GM18868 (cell line): ENCODE measurements around the gene TMPRSS2.

Experiments used
- ATAC-seq: cut with Tn5 transposase; IDR thresholded peaks from one replicate; pipeline ENCODE4 v1.9.1; 2021; ENCODE audit warnings: mild to moderate bottlenecking, moderate library complexity; ENCODE audit not compliant: unreplicated experiment

TMPRSS2 gene

DNA sequence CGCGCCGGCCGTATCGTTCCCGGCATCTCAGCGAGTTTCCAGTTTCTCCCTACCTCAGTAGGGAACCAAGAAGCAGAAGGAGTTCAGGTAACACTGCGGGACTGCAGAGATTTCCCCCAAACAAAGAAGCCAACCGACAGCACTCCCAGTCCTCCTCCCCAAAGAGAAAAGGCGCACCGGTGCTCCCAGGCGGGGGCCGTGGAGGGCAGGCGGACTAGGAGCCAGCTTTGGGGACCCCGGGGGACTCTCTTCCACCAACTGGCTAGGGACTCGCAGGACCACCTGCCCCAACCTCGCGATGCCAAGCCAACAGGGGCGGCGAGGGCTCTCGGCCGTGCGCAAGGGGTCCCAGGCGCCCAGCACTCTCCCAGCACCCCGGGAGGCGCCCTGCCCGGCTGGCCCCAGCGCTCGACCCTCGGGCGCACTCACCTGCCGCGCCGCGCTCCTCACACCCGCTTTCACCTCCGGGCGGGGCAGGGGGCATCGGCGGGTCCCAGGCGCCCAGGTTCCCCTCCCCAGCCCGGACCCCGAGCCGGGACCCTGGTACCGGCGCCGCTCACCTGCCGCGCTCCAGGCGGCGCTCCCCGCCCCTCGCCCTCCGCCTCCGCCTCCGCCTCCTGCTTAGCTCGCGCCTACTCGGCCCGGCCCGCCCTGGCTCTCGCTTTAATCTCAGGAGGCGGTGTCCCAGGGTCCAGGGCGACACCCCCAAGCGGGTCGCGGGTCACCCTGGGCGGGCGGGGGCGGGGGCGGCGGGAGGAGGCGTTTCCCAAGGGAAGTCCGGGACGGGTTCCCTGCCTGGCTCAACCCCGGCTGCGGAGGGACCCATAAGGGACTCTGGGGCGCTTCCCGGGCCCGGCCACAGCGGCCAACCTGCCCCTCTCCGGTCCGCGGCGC, at the start of gene TMPRSS2:
Gene TMPRSS2 (minus strand): TSS at position 638 of the 894 bp plus-strand sequence. CDS start 10,025 bp downstream, outside the sequence.
- ATAC-seq, result no peak

DNA sequence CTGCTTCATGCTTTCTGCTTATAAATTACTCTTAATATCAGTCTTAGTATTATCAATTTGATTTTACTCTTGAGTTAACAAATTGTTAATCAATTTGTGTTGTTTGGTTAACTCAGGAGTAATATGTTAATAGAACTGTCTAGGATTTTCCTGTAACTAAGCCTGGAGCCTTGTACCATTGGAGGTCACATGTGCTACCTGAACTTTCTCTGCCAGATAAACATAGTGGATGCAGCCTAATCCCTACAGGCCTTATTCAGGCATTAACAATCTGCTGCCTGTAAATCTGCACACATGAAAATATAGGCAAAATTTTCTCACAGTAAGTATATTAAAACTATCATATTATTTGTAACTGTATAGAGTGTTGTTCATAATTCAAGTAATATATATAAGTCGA, 47.1 kb upstream of the TMPRSS2 start:
- no peak for ATAC-seq

DNA sequence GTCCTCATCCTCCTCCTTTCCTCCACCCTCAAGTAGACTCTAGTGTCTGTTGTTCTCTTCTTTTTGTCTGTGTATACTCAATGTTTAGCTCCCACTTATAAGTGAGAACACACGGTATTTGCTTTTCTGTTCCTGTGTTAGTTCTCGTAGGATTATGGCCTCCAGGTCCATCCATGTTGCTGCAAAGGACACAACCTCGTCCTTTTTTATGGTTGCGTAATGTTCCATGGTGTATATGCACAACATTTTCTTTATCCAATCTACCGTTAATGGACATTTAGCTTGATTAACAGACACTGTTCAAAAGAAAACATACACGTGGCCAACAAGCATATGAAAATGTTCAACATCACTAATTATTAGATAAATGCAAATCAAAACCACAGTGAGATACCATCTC, 44.3 kb upstream of the TMPRSS2 start:
- ATAC-seq, result no peak

DNA sequence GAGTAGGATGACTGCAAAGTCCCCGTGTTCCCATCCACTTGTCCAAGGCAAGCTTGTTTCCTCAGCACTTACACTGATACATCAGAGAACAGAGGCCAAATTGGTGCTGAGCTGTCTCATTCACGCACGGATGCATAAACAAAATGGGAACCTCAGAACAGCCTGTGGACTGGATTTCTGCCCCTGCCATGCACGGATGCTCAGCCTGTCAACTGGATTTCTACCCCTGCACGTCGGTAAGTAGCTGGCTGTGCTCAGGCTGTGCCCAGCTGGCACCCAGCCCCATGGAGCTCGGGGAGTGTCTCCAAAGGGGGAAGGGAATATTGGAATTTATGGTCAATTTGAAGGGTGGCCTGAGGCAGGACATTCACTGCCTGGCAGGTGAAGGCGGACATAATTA, 40.8 kb upstream of the TMPRSS2 start:
- no peak for ATAC-seq

DNA sequence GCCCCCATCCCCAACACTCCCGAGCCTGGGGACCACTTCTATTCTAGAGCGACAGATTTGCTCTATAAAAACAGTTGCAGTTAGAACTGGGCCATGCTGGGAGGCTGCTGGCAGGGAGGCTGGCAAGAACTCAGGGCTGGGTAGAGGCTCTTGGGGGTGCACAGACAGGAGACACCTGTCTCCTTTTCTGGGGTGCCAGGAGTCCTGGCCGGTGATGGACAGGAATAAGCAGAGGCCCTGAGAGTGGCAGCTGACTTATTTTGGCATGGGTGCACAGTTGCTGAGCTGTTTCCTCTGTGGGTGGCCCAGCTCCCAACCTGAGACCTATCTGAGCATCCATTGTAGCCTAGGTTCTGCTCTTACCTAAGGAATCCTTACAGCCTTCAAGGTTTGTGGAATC, 39.2 kb upstream of the TMPRSS2 start:
- no peak for ATAC-seq

DNA sequence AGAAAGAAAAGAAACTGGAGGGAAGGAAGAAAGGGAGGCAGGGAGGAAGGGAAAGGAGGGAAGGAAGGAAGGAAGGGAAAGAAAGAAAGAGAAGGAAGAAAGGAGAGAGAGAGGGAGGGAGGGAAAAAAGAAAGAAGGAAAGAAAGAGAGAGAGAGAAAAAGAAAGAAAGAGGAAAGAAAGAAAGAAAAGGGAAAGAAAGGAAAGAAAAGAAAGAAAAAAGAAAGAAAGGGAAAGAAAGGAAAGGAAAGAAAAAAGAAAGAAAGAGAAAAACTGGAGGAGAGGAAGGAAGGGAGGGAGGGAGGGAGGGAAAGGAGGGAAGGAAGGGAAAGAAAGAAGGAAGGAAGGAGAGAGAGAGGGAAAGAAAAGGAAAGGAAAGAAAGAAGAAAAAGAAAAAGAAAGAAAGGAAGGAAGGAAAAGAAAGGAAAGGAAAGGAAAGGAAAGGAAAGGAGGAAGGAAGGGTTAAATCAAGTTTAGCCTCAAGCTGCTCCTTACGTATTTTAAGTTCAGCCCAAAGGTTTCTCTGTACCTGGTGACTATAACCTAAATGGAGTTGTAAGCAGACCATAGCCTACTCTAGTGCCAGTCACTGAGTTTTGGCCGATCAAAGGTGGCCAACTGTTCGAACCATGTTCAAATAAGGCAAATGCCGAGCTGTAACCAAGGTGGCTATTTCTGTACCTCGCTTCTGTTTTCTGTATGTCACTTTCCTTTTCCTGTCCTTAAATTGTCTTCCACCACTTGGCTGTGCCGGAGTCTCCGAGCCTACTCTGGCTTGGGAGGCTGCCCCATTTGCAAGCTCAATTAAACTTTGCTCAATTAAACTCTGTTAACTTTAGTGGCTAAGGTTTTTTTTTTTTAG, 37.8 kb upstream of the TMPRSS2 start:
- no peak for ATAC-seq

DNA sequence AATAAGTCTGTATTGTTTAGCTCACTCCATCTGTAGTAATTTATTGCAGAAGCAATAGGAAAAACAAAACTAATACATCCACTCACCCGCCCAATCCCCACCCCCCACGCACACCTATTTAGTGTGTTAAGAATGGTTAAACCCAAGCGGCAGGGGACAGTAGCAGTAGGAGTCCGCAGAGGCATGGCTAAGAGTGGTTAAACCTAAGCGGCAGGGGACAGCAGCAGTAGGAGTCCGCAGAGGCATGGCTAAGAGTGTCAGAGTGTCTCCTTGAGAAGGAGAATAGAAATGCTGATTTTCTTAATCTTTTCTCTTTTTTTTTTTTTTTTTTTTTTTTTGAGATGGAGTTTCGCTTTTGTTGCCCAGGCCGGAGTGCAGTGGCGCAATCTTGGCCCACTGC, 34.8 kb upstream of the TMPRSS2 start:
- ATAC-seq, result no peak

DNA sequence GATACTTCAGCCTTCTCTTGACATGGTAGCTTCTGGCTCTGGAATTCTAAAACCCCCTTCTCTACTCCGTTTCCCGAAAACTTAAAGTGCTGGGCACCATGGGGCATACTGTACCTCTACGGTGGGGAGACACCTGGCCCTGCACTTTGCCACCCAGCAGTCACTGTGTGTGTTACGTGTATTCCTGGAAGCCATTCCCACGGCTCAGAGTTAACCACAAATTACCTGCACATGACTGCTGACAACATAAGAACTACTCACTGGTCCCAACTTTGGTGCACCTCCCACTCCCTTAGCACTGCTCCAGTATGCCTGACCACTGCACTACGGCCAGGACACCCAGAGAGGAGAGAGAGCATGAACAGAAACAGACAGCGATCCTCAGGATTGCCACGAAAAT, 29.4 kb upstream of the TMPRSS2 start:
- ATAC-seq, result no peak

DNA sequence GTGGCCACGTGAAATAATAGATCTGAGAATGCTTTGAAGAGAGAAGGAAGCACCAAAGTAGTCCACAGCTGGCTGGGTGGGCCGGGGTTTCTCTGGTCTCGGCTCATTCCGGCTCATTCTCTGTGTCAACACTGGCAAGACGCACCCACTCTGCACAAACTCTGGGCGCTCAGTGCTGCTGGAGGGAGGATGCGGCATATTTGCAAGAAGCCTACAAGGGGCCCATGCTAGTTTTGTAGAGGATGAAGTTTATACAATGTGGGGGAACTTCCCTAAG, 28.8 kb upstream of the TMPRSS2 start:
- no peak for ATAC-seq

DNA sequence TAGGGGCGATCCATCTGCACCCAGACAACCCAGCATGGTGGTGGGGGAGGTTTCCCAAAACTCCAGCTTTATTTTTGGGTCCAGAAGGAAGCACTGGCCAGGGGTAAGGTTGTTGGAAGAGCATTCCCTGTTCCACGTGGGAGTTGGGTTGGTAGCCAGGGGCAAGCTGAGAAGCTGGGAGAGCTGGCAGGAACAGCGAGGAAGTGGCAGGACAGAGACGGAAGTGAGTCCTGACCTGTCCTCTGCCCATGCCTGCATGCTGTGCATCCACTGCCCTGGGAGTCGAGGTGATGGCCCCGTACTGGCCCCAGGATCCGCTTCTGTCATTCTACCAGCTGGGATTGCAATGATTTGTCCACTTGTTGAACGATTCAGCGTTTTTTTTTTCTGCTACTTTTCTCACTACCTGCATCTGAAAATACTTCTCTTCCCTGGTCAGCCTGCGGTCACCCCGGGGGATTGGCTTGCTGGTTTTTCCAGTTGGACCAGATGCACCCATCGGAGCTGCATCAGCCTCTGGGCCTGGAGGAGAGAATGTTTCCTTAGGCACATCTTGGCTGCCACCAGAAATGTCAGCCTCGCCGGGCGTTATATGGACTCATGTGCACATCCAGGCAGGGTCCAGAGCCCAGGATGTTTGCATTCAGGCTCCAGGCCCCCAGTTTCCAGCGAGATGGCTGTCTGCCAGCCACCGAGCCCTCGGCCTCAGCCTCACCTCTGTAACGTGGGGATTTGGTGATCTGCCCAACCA, 28.3 kb upstream of the TMPRSS2 start:
- no peak for ATAC-seq

DNA sequence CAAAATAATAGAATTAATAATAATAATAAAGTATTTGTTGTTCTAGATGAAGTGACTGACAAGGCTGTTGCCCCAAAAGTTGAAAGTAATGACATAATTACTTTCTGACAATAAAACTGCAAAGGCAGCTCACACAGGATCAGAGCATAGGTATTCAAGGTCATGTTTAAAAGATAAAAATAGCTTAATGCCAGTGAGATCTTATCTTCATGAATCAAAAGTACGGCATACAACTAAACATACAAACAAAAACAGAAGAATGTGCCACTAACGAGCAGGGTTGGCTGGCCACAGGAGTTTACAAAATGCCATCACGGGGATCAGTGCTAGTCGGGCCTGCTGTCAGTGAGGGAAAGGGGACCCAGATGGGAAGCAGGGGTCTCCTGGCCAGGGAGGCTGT, 22.4 kb upstream of the TMPRSS2 start:
- ATAC-seq, result no peak

DNA sequence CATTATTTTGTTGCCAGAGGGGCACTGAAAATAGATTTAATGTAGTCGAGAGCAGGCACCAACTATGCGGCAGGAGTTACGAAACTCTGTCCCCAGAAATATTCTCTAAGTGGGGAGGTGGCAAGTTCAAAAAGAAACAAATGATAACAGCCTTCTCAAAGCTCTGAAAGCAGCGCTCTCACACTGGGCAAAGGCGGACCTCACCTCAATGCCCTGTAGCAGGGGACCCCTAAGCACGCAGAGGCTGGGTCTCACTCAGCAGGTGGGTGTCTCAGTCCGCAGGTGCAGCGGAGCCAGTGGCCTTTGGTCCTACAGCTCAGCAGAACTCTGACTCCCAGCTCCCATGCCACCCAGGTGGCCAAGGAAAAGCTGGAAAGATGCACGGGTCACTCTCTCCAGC, 21.8 kb upstream of the TMPRSS2 start:
- no peak for ATAC-seq

DNA sequence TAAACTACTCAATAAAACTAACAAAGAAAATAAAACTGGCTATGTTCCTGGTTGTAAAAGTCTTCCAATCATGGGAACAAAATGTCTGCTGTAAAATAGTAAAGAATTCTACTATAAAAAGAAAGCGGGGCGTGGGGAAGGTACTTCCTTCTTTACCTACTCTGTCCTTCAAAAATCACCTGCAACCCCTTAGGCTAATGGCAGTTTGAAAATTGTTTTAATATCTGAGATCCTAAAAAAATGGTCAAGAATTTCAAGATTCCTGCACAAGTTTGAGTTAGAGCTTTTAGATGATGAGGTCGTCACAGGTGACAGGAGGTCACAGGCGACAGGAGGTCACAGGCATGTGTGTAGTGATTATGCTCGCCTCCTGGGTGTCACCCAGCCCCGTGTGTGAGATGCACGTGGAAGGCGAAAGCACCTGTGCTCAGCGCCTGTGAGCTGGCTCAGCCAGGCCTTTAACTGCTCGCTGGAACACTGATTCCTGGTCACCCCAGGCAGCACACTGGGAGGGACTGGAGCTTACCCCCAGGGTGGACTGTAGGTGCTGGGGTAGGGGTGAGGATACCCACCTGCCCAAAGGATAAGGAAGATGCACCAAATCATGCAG, 18.6 kb upstream of the TMPRSS2 start:
- ATAC-seq, result no peak

DNA sequence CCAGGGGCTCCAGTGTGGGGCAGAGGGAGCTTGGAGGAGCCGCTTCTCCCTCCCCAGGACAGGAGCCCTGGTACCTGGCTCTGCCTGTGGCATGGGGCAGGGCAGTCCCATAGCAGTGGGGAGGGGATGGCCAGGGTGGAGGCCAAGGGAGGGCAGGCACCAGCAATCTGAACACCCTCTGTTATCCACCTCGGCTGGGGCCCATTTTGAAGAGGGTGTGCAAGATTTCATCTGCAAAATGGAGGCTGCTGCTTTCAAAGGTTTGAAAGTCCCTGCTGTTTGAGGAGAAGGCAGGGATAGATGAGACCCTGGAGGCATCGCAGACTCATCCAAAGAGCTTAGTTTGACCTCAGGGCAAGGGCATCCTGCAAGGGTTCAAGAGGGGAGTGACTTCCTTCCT, 15.2 kb upstream of the TMPRSS2 start:
- ATAC-seq, result no peak

DNA sequence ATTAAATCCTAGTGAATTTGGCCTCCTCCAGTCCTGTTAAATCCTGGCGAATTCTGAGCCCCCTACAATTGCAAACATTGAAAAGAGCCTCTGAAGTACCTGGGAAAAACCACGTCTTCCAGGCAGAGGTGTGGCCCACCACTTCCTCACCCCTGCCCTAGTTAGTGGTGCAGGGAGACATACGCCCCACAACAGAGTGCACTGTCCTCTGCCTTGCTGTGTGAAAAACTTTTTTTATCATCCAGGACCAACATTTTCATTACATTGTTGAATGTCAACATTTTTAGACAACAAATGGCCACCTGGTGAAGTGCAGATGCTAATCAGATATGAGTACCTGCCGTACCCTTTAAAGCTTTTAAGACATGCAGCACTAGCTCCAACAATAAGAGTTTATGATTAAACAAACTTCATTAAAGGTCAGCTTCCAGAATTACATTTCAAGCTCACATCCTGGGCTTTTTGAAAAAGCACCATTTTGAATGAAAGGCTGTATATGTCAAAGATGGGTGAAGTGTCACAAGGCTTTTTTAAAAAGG, 13.6 kb upstream of the TMPRSS2 start:
- no peak for ATAC-seq

DNA sequence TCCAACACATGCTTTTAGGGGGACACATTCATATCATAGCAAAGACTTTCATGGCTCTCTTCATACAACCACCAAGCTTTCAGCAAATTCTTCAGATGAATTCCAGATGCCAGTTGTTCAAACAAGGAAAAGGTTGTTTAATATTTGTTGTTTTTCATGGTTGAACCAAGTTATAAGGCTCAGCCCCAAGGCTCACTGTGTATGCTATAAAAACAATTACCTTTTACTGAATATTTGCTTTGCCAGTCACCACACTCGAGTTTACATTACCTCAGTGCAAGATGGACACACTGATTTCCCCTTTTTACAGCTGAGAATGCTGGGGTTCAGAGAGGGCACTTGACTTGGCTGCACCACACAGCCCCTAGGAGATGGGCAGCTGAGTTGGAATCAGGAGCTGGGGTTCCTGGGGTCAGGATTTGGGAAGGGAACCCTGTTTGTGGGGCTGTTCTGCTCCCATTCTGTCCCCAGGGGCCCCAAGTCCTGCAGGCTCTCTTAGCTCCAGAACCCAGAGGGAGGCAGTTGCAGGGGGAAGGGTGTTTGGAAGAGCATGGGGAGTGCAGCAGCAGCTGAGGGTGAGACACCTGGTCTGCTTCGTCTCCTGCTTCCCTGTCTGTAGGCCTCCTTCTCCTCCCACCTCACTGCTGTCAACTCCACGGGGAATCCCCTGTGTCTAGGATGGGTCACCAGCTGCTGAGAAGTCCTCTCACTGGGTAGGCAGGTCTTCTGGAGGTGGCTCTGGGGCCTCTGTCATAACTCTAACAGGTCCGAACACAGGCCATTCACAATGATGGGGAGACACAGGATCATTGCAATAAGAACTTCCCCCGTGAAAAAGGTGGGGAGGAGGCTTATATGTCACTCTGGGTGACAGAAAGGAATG, 12.8 kb upstream of the TMPRSS2 start:
- no peak for ATAC-seq

DNA sequence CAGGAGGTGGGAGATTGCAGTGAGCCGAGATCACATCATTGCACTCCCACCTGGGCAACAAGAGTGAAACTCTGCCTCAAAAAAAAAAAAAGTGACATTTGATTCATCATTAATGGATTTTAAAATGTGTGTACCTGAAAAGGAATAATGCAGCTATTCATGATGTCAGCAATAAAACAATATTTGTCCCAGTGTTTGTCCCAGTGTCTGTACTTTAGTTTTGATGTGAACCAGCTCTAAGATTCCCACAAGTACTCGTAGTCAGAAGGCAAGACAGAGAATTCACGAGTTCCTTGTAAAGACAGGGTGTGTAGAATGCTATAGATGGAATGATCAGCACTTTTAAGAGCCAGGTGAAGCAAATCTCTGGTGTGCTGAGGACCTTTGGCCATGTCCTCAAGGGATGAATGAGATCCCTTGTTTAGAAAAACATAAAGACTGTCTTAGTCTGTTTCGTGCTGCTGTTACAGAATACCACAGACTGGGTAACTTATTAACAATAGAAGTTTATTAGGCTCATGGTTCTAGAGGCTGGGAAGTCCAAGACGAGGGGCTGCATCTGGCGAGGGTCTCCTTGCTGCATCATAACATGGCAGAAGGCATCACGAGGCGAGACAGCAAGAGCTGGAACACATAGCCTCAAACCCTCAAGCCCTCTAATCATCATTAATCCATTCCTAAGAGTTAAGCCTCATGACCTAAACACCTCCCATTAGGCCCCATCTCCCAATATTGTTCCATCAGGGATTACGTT, 12.0 kb upstream of the TMPRSS2 start:
- no peak for ATAC-seq

DNA sequence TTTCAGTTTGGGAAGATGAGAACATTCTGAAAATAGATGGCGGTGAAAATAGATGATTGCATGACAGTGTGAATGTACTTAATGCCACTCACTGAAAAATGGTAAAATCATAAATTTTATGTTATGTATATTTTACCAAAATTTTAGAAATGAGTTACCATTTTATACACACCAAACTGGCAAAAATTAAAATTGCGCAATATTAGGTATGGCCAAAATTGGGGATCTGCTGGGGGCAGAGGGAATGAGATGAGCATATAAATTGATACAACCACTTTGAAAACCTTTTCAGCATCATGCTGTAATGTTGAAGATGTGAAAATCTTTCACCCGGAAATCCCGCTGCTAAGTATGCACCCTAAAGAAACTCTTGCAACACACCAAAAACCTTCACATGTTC, 10.8 kb upstream of the TMPRSS2 start:
- no peak for ATAC-seq

DNA sequence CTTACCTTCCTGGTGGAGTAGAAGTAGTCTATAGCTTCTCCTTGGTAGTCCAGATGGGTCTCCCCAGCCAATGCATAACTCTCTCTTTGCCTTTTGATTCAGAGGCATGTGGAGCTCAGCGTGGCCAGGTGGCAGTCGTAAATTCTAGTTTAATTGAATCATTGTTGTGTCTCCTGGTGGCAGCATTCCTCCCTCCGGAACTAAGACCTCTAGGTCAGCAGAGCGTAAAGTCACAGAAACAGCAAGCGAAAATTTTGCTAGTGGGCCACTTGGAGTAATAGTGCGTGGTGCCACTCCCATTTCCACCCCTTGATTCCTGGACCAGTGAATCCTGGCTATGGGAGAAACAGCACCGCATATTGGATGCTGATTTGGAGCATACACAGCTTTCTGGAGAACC, 3.9 kb upstream of the TMPRSS2 start:
- ATAC-seq, result no peak
